Activated CD4-positive, CD25-positive, alpha-beta regulatory T cell treated with anti-CD3 and anti-CD28 coated beads, Interleukin-2, amount 50 U/mL, for 24 hours (primary cell): ENCODE results near the gene LGALS7B.
"Not testable (repeated sequence)": the region's sequence is repeated elsewhere in the genome, so short reads cannot be mapped to it uniquely, and the experiment has no call there.

Experiments
- ATAC-seq, 2 donors: fragments of 150-1000 bp; cut with Tn5 transposase; one replicate each; pipeline ENCODE4 v1.10.0; 2021; ENCODE audit warnings: mild to moderate bottlenecking in 1 of 2, moderate library complexity in 1 of 2

Gene LGALS7B

GRCh38 chr19:38797781-38798180, 8.8 kb downstream of the LGALS7B start:
- not testable (repeated sequence) for ATAC-seq

GRCh38 chr19:38799104-38799503, 10.1 kb downstream of the LGALS7B start:
- ATAC-seq = no peak

- no peak for ATAC-seq
These were observed 11.8 kb downstream of the LGALS7B start for GRCh38 chr19:38800577-38801347.

GRCh38 chr19:38801359-38802095, 12.5 kb downstream of the LGALS7B start:
- no peak for ATAC-seq

GRCh38 chr19:38803543-38803942, 14.5 kb downstream of the LGALS7B start:
- no peak for ATAC-seq

- ATAC-seq = no peak
These were observed 16.2 kb downstream of the LGALS7B start for GRCh38 chr19:38805180-38805579.

- ATAC-seq = no peak
These were observed 17.4 kb downstream of the LGALS7B start for GRCh38 chr19:38806371-38806770.

GRCh38 chr19:38807374-38808098, 18.5 kb downstream of the LGALS7B start:
- not testable (repeated sequence) for ATAC-seq

- ATAC-seq = no peak
These were observed 19.7 kb downstream of the LGALS7B start for GRCh38 chr19:38808741-38809140.

GRCh38 chr19:38809592-38810252, 20.7 kb downstream of the LGALS7B start:
- ATAC-seq = no peak

- ATAC-seq = no peak
These were observed 23.2 kb downstream of the LGALS7B start for GRCh38 chr19:38812009-38812840.

- no peak for ATAC-seq
These were observed 23.9 kb downstream of the LGALS7B start, which contains the start of gene LGALS4 for GRCh38 chr19:38812841-38813320. TSS of gene LGALS4 (minus strand) at chr19:38812945. CDS start at chr19:38812886, 59 bp downstream.

- no peak for ATAC-seq
These were observed 24.3 kb downstream of the LGALS7B start for GRCh38 chr19:38813323-38813722.

- ATAC-seq = not testable (repeated sequence)
These were observed 24.9 kb downstream of the LGALS7B start for GRCh38 chr19:38813932-38814331.

- ATAC-seq = no peak
These were observed 26.3 kb downstream of the LGALS7B start for GRCh38 chr19:38815059-38816001.

- no peak for ATAC-seq
These were observed 27.2 kb downstream of the LGALS7B start for GRCh38 chr19:38816131-38816750.

GRCh38 chr19:38817081-38817480, 28.1 kb downstream of the LGALS7B start:
- no peak for ATAC-seq

GRCh38 chr19:38819231-38819920, 30.4 kb downstream of the LGALS7B start:
- no peak for ATAC-seq

- not testable (repeated sequence) for ATAC-seq
These were observed 32.3 kb downstream of the LGALS7B start for GRCh38 chr19:38821230-38821825.
